Amniotic epithelial cell (primary cell): ENCODE results near the gene DCN.

Experiments used
- DNase-seq: peaks from one replicate; pipeline ENCODE4 v3.0.0-alpha.2; 2010; ENCODE audit warnings: low read depth

DCN gene

GRCh38 chr12:91100906-91101305 lies 81.7 kb downstream of the DCN start:
- peak; percentile 76 for DNase-seq

- DNase-seq, result peak; percentile 42
Observed at GRCh38 chr12:91099836-91100235, 82.8 kb downstream of the DCN start.

- no peak for DNase-seq
Observed at GRCh38 chr12:91099341-91099740, 83.3 kb downstream of the DCN start.

- DNase-seq, result peak; percentile 99
Observed at GRCh38 chr12:91098941-91099340, 83.7 kb downstream of the DCN start.

GRCh38 chr12:91098461-91098860 lies 84.2 kb downstream of the DCN start:
- DNase-seq, result no peak

GRCh38 chr12:91094957-91095356 lies 87.7 kb downstream of the DCN start:
- no peak for DNase-seq

- peak; percentile 32 for DNase-seq
Observed at GRCh38 chr12:91094032-91094662, 88.5 kb downstream of the DCN start.

GRCh38 chr12:91093341-91093740 lies 89.3 kb downstream of the DCN start:
- DNase-seq, result no peak

- DNase-seq, result no peak
Observed at GRCh38 chr12:91091916-91092715, 90.5 kb downstream of the DCN start.
